ENCODE data around the gene HHIP.

HHIP gene

DNA sequence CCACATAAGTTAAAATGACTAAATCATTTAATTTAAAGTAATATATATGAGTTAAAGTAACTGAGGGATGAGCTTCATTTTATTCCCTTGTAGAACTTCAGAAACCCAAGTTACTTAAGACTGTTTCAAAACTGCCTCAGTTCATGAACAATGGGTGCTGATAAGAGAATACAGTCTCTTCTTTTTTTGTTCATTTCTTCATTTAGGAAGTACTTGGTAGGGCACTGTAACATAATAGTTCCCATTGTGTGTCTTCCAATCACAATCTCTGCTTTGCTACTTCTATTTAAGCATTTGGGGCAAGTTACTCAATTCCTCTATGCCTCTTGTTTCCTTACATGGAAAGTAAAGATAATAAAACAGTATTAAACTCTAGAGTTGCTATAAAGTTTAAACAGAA, 50.4 kb downstream of the HHIP start:
- H3K4me3 ChIP-seq (ENCODE audit: low read depth, low read length), result no peak overlapping the region
- CTCF ChIA-PET, result no interaction called here
- TF ChIP-seq, protein P1, sequence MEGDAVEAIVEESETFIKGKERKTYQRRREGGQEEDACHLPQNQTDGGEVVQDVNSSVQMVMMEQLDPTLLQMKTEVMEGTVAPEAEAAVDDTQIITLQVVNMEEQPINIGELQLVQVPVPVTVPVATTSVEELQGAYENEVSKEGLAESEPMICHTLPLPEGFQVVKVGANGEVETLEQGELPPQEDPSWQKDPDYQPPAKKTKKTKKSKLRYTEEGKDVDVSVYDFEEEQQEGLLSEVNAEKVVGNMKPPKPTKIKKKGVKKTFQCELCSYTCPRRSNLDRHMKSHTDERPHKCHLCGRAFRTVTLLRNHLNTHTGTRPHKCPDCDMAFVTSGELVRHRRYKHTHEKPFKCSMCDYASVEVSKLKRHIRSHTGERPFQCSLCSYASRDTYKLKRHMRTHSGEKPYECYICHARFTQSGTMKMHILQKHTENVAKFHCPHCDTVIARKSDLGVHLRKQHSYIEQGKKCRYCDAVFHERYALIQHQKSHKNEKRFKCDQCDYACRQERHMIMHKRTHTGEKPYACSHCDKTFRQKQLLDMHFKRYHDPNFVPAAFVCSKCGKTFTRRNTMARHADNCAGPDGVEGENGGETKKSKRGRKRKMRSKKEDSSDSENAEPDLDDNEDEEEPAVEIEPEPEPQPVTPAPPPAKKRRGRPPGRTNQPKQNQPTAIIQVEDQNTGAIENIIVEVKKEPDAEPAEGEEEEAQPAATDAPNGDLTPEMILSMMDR (IDR thresholded peaks at IDR 0.05; ENCODE audit: insufficient read depth, low read length, missing control alignments), result no peak
- POLR2A ChIA-PET, result no interaction called here
- no peak for DNase-seq (ENCODE audit: low read depth, low spot score)

DNA sequence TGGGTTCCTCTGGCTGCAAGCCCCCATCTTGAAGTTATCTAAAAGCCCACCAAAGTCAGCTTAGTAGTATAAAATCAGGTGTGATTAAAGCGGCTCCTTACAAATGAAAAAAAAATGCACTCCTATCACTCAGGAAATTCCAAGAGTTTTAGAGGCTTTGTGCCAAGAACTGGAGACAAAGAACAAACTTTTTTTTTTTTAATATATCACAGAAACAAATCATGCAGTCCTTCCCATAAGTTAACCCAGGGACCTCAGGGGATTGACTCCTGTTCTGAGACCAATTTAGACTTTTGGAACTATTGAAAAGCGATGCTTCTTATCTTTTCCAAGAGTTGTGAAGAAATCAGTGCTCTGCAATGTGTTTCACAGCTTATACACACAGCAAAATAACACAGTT, 53.6 kb downstream of the HHIP start:
- CTCF ChIA-PET, result no interaction called here
- H3K4me3 ChIP-seq (ENCODE audit: low read depth, low read length), result no peak overlapping the region
- POLR2A ChIA-PET, result no interaction called here
- no peak for DNase-seq (ENCODE audit: low read depth, low spot score)
- TF ChIP-seq, protein P1 (IDR thresholded peaks at IDR 0.05; ENCODE audit: insufficient read depth, low read length, missing control alignments), result no peak

DNA sequence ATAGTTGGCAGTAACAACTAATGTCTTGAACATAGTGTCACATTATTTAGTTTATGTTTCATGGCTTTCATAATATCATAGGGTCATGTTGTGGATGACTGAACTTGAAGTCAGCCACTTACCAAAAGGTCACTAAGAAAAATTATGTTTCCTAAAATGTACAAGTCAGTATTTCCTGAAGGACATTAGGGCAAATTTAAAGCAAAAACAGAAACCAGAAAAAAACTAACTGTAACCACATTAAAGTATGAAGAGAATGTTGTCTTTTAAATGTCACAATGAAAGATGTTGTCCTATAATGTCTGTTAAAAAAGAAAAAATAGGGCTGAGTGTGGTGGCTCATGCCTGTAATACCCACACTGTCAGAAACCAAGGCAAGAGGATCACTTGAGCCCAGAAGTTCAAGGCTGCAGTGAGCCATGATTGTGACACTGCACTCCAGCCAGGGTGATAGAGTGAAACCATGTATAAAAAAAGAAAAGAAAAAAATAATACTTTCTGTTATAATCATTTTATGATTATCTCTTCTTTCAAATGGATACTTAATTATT, 55.8 kb downstream of the HHIP start:
- no peak overlapping the region for H3K4me3 ChIP-seq (ENCODE audit: low read depth, low read length)
- TF ChIP-seq, protein P1 (IDR thresholded peaks at IDR 0.05; ENCODE audit: insufficient read depth, low read length, missing control alignments), result no peak
- ChIA-PET POLR2A (no interaction called here), CTCF (no interaction called here)
- DNase-seq (ENCODE audit: low read depth, low spot score), result no peak

DNA sequence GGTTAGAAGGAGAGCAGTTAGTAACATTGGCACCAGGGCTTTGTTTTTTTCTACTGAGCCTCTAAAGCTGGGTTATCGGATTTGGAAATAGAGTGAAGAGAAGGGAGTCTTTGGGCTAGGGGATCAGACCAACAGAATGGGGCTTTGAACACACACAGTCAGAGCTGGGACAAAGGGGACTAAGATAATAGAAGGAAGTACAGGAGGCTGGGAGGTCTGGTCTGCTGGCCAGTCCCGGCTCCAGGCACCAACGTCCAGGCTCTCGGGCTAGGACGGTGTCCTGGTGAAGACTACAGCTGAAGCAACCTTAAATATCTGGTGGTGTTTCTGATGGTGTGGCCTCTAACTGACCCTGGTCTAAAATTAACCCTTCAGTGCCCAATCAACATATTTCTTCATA, 57.5 kb downstream of the HHIP start:
- ChIA-PET CTCF (interaction anchor here (1.6 kb wide), 1 partner anchor 9 kb away, joined by 3 read pairs; no protein-coding TSS in a partner anchor), POLR2A (no interaction called here)
- TF ChIP-seq, protein P1 (IDR thresholded peaks at IDR 0.05; ENCODE audit: insufficient read depth, low read length, missing control alignments), result no peak
- no peak overlapping the region for H3K4me3 ChIP-seq (ENCODE audit: low read depth, low read length)
- DNase-seq (ENCODE audit: low read depth, low spot score), result no peak

DNA sequence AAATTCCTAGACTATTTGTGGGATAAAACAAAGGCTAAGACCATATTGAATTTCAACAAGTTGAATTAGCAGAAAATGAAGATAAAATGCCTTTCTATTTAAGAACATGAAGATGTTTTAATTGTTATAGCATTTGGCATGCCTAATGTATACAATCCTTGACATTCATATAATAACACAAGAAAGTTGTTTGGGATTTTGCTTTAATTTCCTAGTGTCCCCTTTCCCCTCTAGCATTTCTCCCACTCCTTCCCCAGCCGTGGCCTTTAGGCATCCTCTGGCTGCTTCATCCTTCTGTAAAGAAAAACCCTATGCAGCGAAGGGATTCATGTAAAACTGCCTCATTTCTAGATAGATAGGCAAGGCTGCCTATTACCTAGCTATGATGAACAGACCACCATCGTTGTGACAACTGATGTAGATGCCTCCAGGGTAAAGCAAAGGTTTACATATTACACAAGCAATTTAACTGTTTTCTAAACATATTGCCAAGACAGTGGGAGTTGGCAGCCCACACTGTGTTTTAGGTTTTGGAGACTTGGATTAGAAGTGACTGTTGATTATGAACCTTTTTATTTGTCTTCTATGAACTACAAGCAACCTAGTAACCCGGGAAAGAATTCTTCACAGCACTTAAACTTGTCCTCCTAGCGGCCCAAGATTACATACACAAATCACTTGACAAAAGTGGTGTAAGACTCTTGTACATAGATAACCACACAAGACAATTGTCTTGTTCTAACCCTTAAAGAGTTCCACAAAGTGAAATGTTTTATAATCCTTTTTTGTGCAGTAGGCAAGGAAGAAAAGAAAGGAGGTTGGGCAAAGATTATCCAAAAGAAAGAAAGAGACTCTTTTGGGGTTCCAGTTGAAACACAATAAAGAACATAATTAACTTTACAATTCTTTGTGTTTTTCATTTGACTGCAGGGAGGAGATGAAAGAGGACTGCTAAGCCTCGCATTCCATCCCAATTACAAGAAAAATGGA, 59.9 kb downstream of the HHIP start:
- no peak for DNase-seq (ENCODE audit: low read depth, low spot score)
- no peak overlapping the region for H3K4me3 ChIP-seq (ENCODE audit: low read depth, low read length)
- POLR2A ChIA-PET, result no interaction called here
- CTCF ChIA-PET, result no interaction called here
- TF ChIP-seq, protein P1 (IDR thresholded peaks at IDR 0.05; ENCODE audit: insufficient read depth, low read length, missing control alignments), result no peak

DNA sequence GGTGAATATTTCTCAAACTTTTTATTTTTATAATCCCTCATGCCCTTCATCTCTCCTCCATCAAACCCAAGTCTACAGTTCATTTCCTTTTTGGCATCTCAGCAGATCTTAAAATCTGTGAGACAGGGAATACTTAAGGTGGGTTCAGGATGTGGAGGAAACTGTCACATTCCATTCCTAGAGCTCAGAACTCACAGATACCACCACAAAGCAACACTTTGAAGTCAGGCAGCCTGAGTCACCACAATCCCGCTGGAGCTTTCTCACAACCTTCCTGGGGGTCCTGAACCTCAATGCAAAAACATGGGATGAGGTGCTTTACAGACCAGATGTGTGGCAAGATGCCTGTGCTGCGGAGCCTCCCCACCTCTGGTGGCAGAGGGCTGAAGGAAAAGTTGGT, 63.2 kb downstream of the HHIP start:
- TF ChIP-seq, protein P1 (IDR thresholded peaks at IDR 0.05; ENCODE audit: insufficient read depth, low read length, missing control alignments), result no peak
- ChIA-PET CTCF (interaction anchor here (0.7 to 1.0 kb wide), 2 partner anchors 12 to 14 kb away, joined by 3 read pairs; no protein-coding TSS in a partner anchor), POLR2A (no interaction called here)
- H3K4me3 ChIP-seq (ENCODE audit: low read depth, low read length), result no peak overlapping the region
- DNase-seq (ENCODE audit: low read depth, low spot score), result no peak

Measured in AG04449 (cell line).